HG02642 (cell line): Measurements from ENCODE around the gene DHTKD1.
"Not testable (repeated sequence)": the region's sequence is repeated elsewhere in the genome, so short reads cannot be mapped to it uniquely, and the experiment has no call there.

Source experiments
- ATAC-seq: cut with Tn5 transposase; IDR thresholded peaks from one replicate; pipeline ENCODE4 v1.9.1; 2021; ENCODE audit warnings: mild to moderate bottlenecking; ENCODE audit not compliant: unreplicated experiment, poor library complexity

Gene DHTKD1

GRCh38 chr10:12140038-12140437 is 71.3 kb downstream of the DHTKD1 start:
- no peak for ATAC-seq

DNA sequence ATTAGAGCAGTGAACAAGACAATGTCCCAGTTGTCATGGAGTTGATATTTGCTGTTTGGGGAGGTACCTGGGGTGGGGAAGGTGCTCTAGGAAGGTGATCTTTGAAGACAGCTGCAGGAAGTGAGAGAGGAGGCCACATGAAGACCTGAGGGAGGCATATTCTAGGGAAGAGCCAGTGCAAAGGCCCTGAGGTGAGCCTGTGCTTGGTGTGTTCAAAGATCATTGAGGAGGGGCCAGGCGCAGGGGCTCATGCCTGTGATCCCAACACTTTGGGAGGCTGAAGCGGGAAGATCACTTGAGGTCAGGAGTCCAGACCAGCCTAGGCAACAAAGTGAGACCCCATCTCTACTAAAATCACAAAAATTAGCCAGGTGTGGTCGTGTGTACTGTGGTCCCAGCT is 75.8 kb downstream of the DHTKD1 start:
- no peak for ATAC-seq

- ATAC-seq = no peak
These were observed 81.4 kb downstream of the DHTKD1 start for GRCh38 chr10:12150163-12150562.

GRCh38 chr10:12154516-12154915 is 85.8 kb downstream of the DHTKD1 start:
- ATAC-seq = no peak

DNA sequence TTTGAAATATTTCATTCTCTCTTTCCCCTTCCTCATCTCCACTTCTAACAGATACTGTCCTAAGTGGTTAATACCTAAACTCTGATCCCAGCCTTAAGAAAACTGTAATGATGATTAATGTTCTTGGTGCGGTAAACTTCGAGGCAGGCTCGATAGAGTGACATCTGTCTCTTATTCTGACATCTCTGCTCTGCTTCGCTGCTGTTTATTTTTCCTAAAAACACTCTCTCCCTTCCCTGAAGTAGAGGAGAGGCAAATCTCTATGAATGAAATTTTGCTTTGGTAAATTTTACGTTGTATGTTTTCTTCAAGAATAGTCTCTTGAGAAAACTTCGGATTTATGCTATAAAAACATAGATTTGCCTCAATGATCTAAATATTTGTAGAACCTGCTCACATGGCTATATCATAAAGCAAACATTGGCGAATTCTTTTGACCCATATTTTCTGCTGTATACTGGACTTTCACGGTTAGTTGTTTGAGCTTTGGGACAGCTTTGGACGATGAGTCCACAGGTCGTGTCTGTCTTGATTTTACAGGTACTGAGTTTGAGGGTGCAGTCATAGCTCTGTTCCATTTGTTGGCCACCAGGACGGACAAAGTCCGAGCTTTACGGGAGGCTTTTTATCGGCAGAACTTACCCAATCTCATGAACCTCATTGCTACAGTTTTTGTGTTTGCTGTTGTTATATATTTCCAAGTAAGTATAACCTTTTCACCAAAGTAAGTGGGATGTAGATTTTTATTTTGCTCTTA is 87.8 kb downstream of the DHTKD1 start:
- ATAC-seq = no peak

DNA sequence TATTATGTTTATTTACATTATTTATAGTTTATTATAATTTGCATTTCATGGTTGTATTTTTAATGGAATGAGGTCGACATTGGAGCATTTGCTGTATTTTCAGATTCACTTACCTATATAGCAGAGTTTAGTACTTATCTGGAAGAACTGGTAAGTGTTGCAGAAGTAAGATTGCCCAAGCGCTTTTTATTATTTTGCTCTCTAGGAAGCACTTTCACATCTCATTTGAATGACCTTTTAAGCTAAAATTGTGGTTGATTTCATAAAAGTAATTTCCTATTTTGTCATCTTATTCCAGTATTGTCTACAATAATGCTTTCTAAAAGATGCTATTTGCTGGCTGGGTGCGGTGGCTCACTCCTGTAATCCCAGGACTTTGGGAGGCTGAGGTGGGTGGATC is 89.4 kb downstream of the DHTKD1 start:
- ATAC-seq = no peak

DNA sequence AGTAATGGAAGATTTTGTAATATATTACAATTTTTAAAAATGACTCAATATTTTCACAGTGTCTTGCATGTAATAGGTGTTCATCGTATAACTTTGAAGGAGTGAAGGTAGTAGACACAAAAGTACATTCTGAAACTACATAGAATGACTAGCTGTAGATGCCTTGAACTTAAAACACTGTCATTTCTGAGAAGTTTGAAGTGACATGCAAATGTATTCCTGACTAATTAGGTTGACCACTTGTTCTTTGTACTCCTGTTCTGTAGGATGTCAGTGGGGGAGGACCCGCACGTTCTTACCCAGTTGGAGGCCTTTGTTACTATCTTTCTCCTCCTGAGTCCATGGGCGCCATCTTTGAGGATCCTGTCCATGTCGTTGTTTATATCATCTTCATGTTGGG is 91.9 kb downstream of the DHTKD1 start:
- no peak for ATAC-seq

DNA sequence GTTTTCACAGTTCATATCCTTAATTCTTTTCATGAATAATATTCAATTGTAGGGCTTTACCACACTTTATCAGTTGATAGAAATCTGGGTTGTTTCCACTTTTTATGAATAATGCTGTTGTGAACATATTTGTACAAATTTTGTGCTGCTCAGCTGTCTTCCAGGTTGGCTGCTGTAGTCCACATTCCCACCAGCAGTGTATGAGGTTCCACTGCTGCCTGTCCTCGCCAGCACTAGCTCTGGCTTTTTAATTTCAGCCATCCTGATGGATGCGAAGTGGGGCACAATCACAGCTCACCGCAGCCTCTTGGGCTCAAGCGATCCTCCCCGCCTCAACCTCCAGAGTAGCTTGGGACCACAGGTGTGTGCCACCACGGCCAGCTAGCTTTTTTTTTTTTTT is 94.2 kb downstream of the DHTKD1 start:
- no peak for ATAC-seq

DNA sequence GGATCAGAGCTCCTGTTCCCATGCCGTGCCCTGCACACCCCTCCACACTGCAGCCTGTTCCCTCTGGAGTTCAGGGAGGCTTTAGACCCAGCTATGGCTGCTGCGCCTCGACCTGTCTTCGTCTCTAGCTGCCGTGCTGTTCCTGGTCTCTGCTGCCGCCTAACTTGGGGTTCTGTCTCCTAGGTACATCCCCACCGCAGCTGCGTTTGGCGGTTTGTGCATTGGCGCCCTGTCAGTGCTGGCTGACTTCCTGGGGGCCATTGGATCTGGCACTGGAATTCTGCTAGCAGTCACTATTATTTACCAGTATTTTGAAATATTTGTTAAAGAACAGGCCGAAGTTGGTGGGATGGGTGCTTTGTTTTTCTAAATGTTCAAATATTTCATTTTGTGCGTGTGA is 95.3 kb downstream of the DHTKD1 start:
- ATAC-seq = no peak

DNA sequence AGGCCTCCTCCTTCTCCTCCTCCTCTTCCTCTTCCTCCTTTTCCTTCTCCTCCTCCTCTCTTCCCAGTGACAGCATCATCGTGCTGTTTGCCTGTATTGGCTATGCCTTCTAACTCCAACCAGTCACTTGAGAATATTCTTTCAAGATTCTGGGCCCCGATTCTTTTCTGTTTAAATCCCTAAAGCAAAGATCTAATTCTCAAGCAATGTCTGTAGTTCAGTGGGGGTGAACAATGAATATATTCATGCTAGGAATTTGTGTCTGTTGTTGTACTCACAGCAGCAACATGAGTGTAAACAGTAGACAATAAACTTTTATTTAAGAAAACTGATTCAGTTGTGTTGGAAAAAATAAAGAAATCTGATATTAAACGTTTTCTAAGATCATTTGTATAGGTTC is 96.3 kb downstream of the DHTKD1 start:
- no peak for ATAC-seq

GRCh38 chr10:12165999-12166775 is 97.4 kb downstream of the DHTKD1 start:
- ATAC-seq = no peak

DNA sequence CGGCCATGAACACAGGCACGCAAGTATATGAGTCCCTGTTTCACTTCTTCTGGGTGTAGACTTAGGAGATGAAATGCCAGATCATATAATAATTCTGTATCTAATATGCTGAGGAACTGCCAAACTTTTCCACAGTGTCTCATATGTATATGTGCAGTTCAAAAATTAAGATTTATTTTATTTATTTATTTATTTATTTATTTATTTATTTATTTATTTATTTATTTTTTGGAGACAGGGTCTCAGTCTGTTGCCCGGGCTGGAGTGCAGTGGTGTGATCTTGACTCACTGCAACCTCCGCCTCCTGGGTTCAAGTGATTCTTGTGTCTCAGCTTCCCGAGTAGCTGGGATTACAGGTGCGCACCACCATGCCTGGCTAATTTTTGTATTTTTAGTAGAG is 102.8 kb downstream of the DHTKD1 start:
- ATAC-seq = not testable (repeated sequence)
